HG02973 (cell line): ENCODE measurements around the gene MRPL23.
"Not testable (repeated sequence)": the region's sequence is repeated elsewhere in the genome, so short reads cannot be mapped to it uniquely, and the experiment has no call there.

ENCODE experiments used
- ATAC-seq: cut with Tn5 transposase; IDR thresholded peaks from one replicate; pipeline ENCODE4 v1.9.1; 2021; ENCODE audit warnings: moderate library complexity; ENCODE audit not compliant: unreplicated experiment

MRPL23 gene

DNA sequence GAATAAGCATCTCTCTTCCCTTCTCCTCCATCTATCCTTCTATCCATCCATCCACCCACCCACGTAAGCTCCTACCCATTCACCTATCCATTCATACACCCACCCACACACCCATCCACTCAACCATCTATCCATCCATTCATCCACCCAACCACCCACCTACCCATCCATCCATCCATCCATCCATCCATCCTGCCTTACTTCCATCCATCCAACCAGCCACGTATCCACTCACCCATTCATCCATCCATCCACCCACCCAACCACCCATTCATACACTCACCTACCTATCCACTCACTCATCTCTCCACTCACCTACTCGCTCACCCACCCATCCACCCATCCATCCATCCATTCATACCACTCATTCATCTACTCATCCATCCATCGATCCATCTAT lies 14.5 kb upstream of the MRPL23 start:
- ATAC-seq: no peak

DNA sequence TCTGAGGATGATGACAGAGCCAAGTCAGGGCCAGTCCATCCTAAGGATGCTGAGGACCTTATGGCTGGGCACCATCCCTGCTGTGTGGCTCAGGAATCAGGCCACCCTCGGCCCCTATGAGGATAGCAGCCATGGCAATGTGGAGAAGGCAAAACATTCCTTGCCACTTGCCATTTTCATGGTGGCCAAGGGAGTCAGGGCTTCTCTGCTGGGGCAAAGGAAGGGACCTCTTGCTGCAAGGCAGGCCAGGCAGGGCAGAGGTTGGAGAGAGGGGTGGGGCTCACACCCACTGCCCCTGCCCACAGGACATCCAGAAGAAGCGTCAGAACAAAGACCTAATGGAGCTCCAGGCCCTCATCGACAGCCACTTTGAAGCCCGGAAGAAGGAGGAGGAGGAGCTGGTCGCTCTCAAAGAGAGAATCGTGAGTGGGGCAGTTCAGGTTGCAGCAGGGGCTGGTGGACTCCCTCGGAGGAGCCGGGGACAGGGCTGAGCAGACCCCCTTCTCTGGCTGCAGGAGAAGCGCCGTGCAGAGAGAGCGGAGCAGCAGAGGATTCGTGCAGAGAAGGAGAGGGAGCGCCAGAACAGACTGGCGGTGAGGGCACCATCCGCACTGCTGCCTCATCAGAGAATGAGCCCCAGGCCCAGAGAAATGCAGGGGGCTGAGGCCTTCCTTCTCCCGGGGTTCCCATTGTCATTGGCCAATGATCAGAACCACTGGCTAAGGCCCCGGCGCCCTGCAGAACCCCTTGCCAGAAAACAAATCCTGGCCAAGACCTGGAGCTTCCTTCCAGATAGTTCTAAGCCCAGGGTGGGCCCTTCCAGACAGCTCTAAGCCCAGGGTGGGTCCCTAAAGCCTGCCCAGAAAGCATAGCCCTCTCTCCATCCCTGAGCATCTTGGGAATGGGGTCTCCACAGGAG lies 13.5 kb upstream of the MRPL23 start:
- ATAC-seq: no peak

DNA sequence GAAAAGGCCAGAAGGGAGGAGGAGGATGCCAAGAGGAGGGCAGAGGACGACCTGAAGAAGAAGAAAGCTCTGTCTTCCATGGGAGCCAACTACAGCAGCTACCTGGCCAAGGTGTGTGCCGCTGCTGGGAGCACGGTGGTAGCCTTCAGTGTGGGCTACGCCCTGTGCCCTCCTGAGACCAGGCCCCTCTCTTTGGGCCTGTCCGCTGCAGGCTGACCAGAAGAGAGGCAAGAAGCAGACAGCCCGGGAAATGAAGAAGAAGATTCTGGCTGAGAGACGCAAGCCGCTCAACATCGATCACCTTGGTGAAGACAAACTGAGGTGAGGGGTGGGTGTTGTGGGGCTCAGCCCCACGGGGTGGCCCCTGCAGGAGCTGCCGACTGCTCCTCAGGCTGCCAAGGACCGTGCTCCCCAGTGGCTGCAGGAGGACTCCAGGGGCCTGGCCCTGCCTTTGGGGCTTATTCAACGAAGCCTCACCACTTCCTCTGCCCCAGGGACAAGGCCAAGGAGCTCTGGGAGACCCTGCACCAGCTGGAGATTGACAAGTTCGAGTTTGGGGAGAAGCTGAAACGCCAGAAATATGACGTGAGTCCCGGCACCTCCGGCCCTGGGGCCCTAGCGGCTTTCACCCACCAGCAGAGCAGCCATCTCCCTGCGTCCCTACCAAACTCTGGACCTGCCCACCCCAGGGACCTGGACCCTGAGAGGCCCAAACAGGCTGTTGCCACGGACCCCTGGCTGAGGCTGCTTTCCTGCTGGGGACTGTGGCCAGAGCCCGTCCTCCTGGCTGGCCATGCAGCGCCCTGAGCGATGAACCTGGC lies 12.6 kb upstream of the MRPL23 start:
- no peak for ATAC-seq

DNA sequence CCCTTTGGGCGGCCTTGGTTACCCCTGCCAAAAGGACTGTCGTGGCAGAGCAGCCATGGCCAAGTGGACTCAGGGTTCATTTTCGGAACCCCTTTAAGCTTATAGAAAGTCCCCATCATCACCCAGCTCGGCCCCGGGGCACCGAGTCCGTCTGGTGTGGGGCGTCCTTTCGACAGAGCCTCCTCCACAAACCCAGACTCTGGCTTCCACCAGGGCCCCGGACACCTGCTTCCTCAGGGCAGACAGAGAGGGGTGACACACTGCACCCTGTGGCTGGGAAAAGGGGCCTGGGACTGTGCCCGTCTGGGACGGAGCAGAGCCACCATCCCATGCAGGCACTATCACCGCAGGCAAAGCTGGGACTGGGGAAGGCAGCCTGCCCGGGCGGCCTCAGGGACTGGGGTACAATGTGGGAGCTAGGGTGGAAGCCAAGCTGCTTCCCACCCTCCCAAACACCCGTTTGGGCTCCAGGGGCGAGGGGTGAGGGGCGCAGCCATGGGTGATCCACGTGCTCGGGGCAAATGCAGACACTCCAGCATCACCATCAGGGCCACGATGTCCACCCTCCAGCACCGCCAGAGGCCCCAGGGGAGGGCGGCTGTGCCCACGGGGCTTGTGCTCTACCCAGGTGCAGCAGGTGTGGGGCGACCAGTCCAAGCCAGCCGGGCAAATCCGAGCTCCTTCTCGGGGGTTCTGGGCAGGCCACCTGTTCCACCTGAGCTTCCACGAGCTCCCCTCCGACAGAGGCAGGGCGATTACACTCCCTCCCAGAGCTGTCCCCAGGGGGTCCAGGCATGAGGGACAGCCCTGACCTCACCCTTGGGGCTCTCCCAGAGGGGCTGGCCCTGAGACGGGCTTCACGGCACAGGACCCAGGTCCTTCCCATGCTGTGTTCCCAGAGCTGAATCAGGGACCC lies 11.7 kb upstream of the MRPL23 start:
- no peak for ATAC-seq

DNA sequence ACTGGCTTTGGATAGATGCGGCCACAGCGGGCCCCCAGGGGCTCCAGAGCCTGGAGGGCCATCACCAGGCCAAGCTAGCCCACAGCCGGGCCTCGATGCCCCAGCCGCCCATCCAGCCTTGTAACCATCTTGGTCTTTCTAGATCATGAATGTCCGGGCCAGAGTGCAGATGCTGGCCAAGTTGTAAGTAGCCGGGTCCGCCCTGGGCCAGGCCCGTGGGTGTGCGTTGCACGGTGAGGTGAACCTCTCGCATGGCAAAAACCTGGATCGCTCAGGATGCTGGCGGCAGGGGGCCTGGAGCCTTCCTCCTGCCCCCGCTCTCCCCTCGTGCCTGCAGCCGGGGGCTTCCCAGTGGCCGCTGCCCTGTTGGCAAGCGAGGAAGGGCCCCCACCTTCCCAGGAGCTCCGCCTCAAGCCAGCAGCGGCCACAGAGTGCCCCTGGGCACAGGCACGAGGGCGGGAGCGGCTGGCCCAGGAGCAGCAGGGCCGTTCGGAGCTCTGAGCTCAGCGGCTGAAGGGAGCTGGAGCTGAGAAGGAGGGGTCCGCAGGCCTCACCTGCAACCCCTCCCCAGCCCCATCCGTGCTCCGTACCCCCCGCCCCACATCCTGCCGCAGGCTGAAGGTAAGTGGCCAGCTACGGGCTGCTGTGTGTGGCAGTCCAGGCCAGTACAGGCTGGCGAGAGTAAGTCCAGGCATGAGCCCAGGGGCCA lies 10.9 kb upstream of the MRPL23 start:
- ATAC-seq: no peak

DNA sequence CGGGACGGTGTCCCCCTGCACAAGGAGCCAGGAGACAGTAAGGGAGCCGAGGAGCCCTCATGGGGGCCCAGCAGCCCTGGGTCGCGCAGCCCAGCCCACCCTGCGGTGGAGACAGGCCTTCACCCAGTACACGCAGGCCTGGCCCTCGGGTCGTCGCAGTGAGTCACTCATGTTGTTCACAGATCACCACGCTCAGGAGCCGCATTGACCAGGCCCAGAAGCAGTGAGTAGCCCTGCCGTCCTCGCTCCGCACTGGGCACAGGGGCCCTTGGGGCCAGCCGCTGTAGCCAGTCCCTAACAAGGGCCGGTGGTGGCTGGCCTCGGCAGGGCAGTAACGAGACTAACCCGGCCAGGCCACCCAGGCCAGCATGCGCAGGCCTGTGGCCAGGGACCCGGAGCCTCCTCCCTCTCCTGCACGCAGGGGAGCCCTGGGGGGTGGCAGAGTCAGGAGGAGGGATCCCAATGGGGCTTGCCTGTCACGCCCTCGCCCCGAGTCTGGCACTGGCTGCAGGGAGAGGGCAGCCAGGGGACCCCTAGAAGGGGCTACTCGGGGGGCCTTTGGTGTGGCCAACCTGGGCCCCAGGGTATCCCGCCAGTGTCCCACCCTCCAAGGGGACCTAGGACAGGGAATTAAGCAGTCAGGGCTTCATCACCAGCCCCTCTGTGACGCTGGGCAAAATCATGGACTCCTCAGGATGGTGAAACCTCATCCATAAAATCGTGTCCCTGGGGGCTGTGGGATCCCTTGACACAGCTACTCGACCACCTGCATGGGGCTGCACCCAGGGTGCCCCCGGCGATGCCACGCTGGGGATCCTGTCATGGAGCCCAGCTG lies 10.1 kb upstream of the MRPL23 start:
- ATAC-seq: no peak

DNA sequence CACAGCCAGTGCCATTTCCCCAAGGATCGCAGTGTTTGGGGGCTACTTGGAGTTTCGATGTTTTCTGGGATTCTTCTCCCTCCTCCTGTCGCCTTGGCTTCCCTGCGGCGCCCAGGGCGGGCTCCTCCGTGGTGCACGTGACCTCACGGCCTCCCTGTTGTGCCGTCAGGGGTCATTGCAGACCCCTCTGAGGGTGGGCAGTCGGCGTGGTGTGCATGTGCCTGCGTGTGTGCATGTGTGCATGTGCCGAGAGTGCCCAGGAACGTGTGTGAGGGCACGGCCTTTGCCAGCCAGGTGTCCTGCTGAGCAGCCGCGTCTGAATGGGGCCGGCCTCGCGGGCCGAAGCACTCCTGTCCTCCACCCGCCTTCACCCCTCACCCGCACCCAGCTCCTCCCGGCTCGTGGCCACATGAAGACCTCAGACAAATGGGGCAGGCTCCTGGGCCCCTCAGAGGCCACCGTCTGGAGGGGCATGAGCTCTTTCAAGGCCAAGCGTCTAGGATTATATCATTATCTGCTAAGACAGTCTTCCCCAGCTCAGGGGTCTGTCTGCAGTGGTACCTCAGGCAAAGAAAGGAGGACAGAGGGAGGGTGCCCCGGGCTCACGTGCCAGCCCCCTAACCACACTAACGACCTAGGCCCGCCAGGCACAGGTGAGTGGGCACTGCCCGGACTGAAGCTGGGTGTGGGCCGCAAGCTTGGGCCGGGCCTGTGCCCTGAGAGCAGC lies 9.4 kb upstream of the MRPL23 start:
- ATAC-seq: no peak

DNA sequence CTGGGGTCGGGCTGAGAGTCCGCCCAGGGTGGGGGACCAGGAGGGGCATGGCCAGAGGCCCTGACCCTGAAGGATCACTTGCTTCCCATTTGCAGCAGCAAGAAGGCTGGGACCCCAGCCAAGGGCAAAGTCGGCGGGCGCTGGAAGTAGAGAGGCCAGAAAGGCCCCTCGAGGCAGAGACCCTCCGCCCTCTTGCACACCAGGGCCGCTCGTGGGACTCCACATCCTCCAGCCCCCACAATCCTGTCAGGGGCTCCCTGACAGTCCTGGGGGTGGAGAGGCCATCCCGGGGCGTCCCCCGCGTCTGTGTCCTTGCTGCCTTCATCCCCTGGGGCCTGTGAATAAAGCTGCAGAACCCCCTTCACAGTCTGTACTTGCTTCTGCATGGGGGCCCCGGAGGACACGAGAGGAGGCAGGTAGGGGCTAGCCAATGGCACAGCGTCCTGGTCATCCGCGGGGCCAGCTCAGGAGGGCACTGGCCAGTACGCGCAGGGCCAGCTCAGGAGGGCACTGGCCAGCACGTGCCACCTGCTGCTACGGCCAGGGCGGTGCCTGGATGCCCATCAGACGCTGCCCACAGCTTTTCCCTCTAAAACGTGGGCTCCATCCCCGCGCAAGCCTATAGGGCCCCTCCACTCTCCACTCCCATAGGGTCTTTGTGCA lies 8.7 kb upstream of the MRPL23 start:
- no peak for ATAC-seq

DNA sequence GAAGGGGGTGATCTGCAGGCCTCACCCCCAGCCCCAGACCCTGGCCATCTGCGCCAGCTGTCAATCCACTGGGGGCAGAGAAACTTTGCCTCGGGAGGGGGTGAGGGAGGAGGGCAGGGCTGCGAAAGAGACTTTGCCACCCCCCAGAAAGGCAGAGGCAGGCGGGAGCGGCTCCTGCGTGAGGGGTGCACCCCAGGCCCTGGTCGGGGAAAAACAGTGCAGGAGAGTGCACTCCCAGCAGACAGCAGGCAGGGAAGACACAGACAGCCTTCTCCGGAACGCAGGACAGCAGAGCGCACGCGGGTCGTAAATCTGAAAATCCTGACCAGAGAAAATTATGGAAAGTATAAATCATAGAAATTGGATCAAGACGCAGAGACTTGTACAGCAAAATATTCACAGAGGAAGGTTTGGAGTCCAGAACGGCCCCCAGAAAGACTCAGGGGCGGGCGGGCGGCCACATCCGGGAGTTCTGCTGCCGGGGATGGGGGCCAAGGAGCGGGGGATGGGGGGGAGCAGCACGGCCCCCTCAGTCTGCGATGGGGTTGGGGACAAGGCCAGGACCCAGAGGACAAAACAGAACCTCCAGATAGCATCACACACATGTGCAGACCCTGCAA lies 8.0 kb upstream of the MRPL23 start:
- no peak for ATAC-seq

DNA sequence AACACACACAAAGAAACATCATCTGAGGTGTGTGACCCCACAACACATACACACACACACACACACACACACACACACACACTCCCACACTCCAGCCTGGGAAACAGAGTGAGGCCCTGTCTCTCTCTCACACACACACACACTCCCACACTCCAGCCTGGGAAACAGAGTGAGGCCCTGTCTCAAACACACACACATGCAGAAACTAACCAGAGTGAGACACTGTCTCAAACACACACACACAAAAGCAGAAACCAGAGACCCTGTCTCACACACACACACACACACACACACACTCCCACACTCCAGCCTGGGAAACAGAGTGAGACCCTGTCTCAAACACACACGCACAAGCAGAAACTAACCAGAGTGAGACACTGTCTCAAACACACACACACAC lies 7.3 kb upstream of the MRPL23 start:
- not testable (repeated sequence) for ATAC-seq

DNA sequence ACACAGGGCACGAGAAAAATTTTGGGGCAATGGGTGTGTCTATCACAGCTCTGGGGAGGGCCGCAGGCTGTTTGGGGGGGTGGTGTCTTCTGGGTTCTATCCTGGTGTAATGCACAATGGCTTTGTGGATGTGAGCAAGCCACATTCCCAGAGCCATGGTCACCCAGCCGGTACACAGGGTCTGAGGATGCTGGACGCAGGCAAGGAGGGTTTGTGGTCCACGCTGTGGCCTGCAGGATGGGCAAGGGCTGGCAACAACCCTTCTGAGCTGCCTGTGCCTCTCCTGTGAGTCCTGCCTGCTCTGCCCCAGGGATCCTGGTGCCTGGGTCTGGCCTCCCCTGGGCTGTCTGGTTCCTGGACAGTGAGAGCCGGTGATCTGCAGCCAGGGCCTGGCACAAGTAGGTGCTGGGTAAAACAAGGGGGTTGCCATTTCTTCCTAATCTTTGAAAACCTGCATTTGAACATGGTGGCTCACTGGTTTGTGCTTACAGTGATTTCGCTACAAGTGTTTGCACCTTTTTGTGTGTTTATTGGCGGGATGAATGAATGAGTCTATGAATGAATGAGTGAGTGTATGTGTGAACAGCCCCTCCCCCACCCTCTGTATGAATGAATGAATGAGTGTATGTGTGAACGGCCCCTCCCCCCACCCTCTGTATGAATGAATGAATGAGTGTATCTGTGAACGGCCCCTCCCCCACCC lies 4.4 kb upstream of the MRPL23 start:
- no peak for ATAC-seq

DNA sequence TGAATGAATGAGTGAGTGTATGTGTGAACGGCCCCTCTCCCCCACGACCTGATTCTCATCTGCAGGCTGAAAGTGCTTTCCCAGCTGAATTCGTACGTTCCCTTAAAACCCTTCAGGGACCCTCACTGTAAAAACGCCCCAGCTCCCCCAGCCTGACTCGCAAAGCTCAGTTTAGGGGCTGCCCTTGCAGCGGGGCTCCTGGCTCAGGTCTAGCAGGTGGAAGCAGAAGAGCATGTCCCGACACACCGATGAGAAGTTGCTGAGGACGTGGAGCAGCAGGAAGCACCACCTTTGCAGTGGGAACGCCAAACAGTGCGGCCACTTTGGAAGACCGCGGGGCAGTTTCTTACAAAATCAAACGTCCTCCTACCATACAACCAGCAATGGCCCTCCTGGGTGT lies 3.6 kb upstream of the MRPL23 start:
- ATAC-seq: no peak

DNA sequence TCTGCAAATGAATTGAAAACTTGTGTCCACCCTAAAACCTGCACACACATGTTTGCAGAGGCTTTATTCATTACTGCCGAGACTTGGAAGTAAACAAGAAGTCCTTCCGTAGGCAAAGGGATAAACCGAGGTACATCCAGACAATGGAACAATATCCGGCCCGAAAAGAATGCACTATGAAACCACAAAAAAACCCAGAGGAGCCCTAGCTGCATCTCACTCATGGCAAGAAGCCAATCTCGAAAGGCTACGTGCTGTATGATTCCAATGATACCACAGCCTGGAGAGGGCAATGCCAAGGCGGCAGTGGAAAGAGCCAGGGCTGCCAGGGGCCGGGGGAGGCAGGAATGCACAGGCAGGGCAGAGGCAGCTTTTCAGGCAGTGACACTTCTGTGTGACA lies 3.2 kb upstream of the MRPL23 start:
- no peak for ATAC-seq

DNA sequence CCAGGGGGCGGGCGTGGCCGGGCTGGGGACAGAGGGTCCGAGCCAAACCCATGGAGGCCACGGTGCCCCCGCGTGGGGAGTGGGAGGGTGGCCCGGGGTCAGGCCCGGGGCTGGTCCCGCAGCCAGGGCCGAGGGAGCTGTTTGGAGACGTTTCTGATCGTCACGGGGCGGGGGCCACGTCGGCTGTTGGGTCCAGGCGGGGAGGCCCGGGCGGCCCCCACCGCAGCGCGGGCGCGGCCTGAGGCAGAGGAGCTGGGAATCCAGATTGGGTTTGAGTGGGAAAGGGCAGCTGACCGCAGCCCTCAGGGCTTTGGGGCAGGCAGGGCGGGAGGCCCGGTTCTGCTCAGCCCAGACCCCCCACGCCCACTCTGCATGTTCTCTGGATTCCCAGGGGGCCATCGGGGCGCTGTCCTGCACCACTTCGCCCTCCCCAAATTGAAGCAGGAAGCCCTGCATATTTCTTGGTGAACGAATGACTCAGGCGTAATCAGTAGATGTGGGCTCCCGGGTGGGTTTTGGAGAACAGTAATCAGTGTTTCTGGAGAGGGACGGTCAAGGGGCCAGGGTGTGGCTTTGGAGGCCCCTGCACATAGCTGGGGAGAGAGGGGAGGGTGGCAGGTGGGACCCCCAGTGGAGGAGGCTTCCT lies 583 bp downstream of the MRPL23 start:
- ATAC-seq: no peak

DNA sequence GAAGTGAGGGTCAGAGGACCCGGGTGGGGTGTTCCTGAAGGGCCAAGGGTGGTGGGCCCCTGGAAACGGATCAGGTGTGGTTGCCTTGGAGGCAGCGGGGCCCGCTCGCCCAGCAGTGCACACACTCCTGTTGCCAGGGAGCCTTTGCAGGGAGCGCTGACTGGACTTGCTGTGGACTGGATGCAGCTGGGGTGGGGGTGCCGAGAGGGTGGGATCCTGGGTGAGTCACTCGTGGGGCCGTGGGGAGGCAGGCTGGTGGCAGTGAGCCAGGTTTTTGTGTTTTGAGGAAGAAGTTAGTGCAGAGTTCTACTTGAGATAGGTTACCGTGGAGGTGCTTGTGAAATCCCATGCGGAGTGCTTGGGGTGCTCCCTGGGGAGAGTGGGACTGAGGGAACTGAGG lies 1.3 kb downstream of the MRPL23 start:
- ATAC-seq: no peak

DNA sequence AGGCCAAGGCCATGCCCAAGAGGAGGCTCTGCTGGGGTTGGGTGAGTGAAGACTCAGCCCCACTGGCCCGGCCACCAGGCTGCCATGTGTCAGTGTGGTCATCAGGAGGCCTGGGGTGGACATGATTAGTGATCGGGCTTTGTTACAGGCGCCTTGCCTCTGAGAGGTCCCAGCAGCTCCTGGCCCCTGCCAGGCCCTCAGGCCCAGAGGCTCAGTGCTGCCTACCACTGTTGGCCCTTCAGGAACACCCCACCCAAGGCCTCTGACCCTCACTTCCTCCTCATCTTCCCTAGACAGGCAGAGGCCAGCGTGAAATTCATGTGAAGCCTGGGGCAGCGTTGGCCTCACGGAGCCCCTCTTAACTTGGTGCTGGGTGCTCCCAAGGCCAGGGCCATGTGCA lies 2.2 kb downstream of the MRPL23 start:
- no peak for ATAC-seq

DNA sequence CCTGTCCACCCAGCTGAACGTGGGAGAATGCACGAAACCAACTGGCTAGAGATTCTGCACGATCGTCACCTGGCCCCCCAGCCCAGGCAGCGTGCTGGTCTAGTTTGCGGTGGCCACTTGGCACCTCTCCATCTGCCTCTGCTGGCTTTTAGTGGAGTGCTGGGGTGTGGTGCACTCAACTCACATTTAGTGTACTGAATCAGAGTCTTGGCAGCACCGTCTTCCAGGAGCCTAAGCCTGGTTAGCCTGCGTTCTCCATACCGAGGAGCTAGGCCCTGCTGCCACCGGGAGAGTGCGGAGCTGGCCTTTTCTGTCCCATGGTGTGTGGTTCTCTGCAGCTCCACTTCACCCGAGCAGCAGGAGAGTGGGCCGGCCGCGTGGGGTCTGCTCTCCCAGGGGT lies 2.8 kb downstream of the MRPL23 start:
- ATAC-seq: no peak
